ENCODE data around the gene RAP1GAP2.

Gene RAP1GAP2

GRCh38 chr17:2906901-2907300 lies 110.7 kb downstream of the RAP1GAP2 start:
- no peak overlapping the region for H3K4me3 ChIP-seq (ENCODE audit: low read length)
- H3K9me3 ChIP-seq (ENCODE audit: insufficient read depth, low read depth, low read length), result peaks cover 3% of the 10 kb centered on the region; the same call in 1 of the 2 replicates
- no peak overlapping the region for H3K9ac ChIP-seq (ENCODE audit: low read depth, low read length)
- peaks cover 7% of the 10 kb centered on the region; the same call in 1 of the 2 replicates for H3K4me1 ChIP-seq (ENCODE audit: insufficient read depth, low read length)
- H3K27ac ChIP-seq (ENCODE audit: low read length), result no peak overlapping the region
- peaks cover 16% of the 10 kb centered on the region for H3K36me3 ChIP-seq (ENCODE audit: insufficient read depth, low read depth, low read length)
- H3K27me3 ChIP-seq (ENCODE audit: insufficient read depth, low read length), result no peaks in the 10 kb centered on the region

GRCh38 chr17:2909175-2909845 lies 113.1 kb downstream of the RAP1GAP2 start:
- Histone ChIP-seq H3K27me3 (ENCODE audit: insufficient read depth, low read length) (no peaks in the 10 kb centered on the region), H3K36me3 (ENCODE audit: insufficient read depth, low read depth, low read length) (peaks cover 16% of the 10 kb centered on the region), H3K9me3 (ENCODE audit: insufficient read depth, low read depth, low read length) (peaks cover 3% of the 10 kb centered on the region; the same call in 1 of the 2 replicates), H3K4me1 (ENCODE audit: insufficient read depth, low read length) (no peaks in the 10 kb centered on the region; the same call in 1 of the 2 replicates), H3K4me3 (ENCODE audit: low read length) (no peak overlapping the region), H3K9ac (ENCODE audit: low read depth, low read length) (no peak overlapping the region), H3K27ac (ENCODE audit: low read length) (no peak overlapping the region)

- Histone ChIP-seq H3K9me3 (ENCODE audit: insufficient read depth, low read depth, low read length) (peaks cover 3% of the 10 kb centered on the region; the same call in 1 of the 2 replicates), H3K27ac (ENCODE audit: low read length) (no peak overlapping the region), H3K4me1 (ENCODE audit: insufficient read depth, low read length) (no peaks in the 10 kb centered on the region), H3K9ac (ENCODE audit: low read depth, low read length) (no peak overlapping the region), H3K36me3 (ENCODE audit: insufficient read depth, low read depth, low read length) (peaks cover 16% of the 10 kb centered on the region), H3K27me3 (ENCODE audit: insufficient read depth, low read length) (no peaks in the 10 kb centered on the region), H3K4me3 (ENCODE audit: low read length) (no peak overlapping the region)
Measured at GRCh38 chr17:2909846-2910234, 113.6 kb downstream of the RAP1GAP2 start.

DNA sequence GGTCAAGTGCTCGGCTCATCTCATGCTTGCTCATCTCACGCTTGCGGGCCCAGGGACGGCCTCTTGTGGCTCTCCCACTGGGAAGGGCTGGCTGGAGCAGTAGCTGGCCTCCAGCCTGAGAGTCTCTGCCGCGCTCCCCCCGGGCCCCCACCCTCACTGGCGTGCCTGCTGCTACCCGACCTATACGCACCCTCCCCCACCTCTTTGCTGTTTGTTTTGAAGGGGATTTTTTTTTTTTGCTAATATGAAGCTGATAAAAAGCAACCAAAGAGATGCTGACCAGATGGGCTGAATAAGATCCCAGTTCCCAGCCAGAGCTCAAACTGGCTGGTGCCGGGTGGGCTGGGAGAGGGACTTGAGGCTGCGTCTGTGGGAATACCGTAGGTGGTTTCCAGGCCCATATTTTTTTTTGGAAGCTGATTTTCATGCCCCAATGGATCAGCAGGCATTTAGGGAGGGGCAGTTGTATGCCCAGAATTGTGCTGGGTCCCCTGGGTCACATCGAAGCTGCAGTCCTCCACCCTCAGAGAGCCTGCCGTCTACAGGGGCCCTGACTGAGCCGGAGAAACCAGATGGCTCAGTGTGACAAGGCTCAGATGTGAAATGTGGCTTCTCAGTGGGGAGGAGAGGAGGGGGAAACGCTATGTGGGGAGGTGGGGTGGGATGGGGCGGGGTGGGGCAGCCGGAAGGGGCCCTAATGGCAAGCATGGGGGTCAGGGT lies 115.0 kb downstream of the RAP1GAP2 start:
- peaks cover 3% of the 10 kb centered on the region; the same call in 1 of the 2 replicates for H3K9me3 ChIP-seq (ENCODE audit: insufficient read depth, low read depth, low read length)
- peaks cover 11% of the 10 kb centered on the region for H3K36me3 ChIP-seq (ENCODE audit: insufficient read depth, low read depth, low read length)
- no peak overlapping the region for H3K9ac ChIP-seq (ENCODE audit: low read depth, low read length)
- H3K4me1 ChIP-seq (ENCODE audit: insufficient read depth, low read length), result no peaks in the 10 kb centered on the region
- H3K27ac ChIP-seq (ENCODE audit: low read length), result no peak overlapping the region
- H3K4me3 ChIP-seq (ENCODE audit: low read length), result no peak overlapping the region
- H3K27me3 ChIP-seq (ENCODE audit: insufficient read depth, low read length), result no peaks in the 10 kb centered on the region

GRCh38 chr17:2911755-2912111 lies 115.5 kb downstream of the RAP1GAP2 start:
- H3K9ac ChIP-seq (ENCODE audit: low read depth, low read length), result no peak overlapping the region
- no peak overlapping the region for H3K27ac ChIP-seq (ENCODE audit: low read length)
- no peaks in the 10 kb centered on the region for H3K27me3 ChIP-seq (ENCODE audit: insufficient read depth, low read length)
- no peak overlapping the region for H3K4me3 ChIP-seq (ENCODE audit: low read length)
- H3K4me1 ChIP-seq (ENCODE audit: insufficient read depth, low read length), result no peaks in the 10 kb centered on the region
- peaks cover under 1% of the 10 kb centered on the region; the same call in 1 of the 2 replicates for H3K9me3 ChIP-seq (ENCODE audit: insufficient read depth, low read depth, low read length)
- peaks cover 10% of the 10 kb centered on the region; the same call in 1 of the 2 replicates for H3K36me3 ChIP-seq (ENCODE audit: insufficient read depth, low read depth, low read length)

GRCh38 chr17:2912754-2913153 lies 116.5 kb downstream of the RAP1GAP2 start:
- Histone ChIP-seq H3K27ac (ENCODE audit: low read length) (no peak overlapping the region), H3K4me1 (ENCODE audit: insufficient read depth, low read length) (no peaks in the 10 kb centered on the region), H3K9ac (ENCODE audit: low read depth, low read length) (no peak overlapping the region)

DNA sequence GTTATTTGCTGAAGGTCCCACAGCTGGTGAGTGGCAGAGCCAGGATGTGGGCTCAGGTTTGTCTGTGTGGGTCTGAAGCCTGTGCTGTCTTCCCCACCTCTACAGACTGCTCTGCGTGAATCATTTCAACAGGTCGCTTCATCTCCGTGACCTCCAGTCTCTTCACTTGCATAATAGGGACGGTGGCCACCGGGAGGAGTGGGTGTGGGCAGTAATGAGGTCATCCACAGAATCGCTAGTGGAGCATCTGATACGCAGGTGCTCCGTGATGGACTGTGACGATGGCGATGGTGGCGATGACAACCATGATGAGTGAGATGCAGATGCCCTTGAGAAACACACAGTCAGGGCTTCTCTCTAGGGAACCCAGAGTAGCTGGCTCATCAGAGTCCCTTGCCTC lies 120.2 kb downstream of the RAP1GAP2 start:
- H3K9me3 ChIP-seq (ENCODE audit: insufficient read depth, low read depth, low read length), result no peaks in the 10 kb centered on the region
- H3K36me3 ChIP-seq (ENCODE audit: insufficient read depth, low read depth, low read length), result 0 out of 2 replicates have a peak, but pooled peaks cover 4% of the 10 kb centered on the region

More at GRCh38 chr17:2912754-2913153, 116.5 kb downstream of the RAP1GAP2 start:
- Histone ChIP-seq H3K4me3 (ENCODE audit: low read length) (no peak overlapping the region), H3K36me3 (ENCODE audit: insufficient read depth, low read depth, low read length) (0 out of 2 replicates have a peak, but pooled peaks cover 4% of the 10 kb centered on the region), H3K27me3 (ENCODE audit: insufficient read depth, low read length) (no peaks in the 10 kb centered on the region), H3K9me3 (ENCODE audit: insufficient read depth, low read depth, low read length) (no peaks in the 10 kb centered on the region)

DNA sequence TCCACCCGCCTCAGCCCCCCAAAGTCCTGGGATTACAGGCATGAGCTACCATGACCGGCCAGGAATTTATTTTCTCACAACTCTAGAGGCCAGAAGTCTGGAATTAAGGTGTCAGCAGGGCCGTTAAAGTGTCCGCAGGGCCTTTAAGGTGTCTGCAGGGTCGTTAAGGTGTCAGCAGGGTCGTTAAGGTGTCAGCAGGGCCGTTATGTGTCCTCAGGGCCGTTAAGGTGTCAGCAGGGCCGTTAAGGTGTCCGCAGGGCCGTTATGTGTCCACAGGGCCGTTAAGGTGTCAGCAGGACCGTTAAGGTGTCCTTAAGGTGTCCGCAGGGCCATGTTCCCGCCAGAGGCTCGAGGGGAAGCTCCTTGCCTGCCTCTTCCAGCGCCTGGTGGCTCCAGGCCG lies 125.2 kb downstream of the RAP1GAP2 start:
- 0 out of 2 replicates have a peak, but pooled peaks cover 2% of the 10 kb centered on the region for H3K36me3 ChIP-seq (ENCODE audit: insufficient read depth, low read depth, low read length)

More for the DNA sequence above, 120.2 kb downstream of the RAP1GAP2 start:
- H3K4me3 ChIP-seq (ENCODE audit: low read length), result no peak overlapping the region
- H3K27me3 ChIP-seq (ENCODE audit: insufficient read depth, low read length), result no peaks in the 10 kb centered on the region
- H3K9ac ChIP-seq (ENCODE audit: low read depth, low read length), result no peak overlapping the region
- no peak overlapping the region for H3K27ac ChIP-seq (ENCODE audit: low read length)
- H3K4me1 ChIP-seq (ENCODE audit: insufficient read depth, low read length), result no peaks in the 10 kb centered on the region

DNA sequence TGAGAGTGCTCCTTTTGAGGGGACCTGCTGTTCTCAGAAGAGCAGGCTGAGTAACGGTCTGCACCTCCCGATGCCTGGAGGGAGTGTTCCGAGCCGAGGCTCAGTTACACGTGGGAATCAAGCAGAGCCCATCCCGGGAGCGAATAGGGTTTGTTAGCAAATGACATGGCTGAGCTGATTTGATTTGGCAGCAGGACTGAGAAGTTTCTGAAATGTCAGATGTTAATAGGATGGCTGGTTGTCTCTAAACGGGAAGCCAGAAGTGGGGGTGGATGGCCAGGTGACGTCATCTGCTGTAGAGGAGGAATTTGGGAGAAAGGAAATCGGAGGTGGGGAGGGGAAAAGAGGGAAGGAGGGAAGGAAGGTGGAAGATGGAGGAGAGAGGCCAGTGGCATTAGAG lies 128.0 kb downstream of the RAP1GAP2 start:
- H3K9ac ChIP-seq (ENCODE audit: low read depth, low read length), result no peak overlapping the region

More for the DNA sequence above, 125.2 kb downstream of the RAP1GAP2 start:
- H3K9me3 ChIP-seq (ENCODE audit: insufficient read depth, low read depth, low read length), result no peaks in the 10 kb centered on the region
- peaks cover 13% of the 10 kb centered on the region; the same call in 1 of the 2 replicates for H3K4me1 ChIP-seq (ENCODE audit: insufficient read depth, low read length)
- no peak overlapping the region for H3K9ac ChIP-seq (ENCODE audit: low read depth, low read length)
- no peaks in the 10 kb centered on the region for H3K27me3 ChIP-seq (ENCODE audit: insufficient read depth, low read length)
- no peak overlapping the region for H3K4me3 ChIP-seq (ENCODE audit: low read length)
- H3K27ac ChIP-seq (ENCODE audit: low read length), result no peak overlapping the region

GRCh38 chr17:2925011-2925410 lies 128.8 kb downstream of the RAP1GAP2 start:
- Histone ChIP-seq H3K27ac (ENCODE audit: low read length) (no peak overlapping the region), H3K4me1 (ENCODE audit: insufficient read depth, low read length) (peaks cover 17% of the 10 kb centered on the region; the same call in 1 of the 2 replicates), H3K36me3 (ENCODE audit: insufficient read depth, low read depth, low read length) (no peaks in the 10 kb centered on the region), H3K9ac (ENCODE audit: low read depth, low read length) (no peak overlapping the region), H3K4me3 (ENCODE audit: low read length) (no peak overlapping the region), H3K27me3 (ENCODE audit: insufficient read depth, low read length) (no peaks in the 10 kb centered on the region), H3K9me3 (ENCODE audit: insufficient read depth, low read depth, low read length) (no peaks in the 10 kb centered on the region)

More for the DNA sequence above, 128.0 kb downstream of the RAP1GAP2 start:
- peaks cover 13% of the 10 kb centered on the region; the same call in 1 of the 2 replicates for H3K4me1 ChIP-seq (ENCODE audit: insufficient read depth, low read length)
- H3K27ac ChIP-seq (ENCODE audit: low read length), result no peak overlapping the region
- H3K36me3 ChIP-seq (ENCODE audit: insufficient read depth, low read depth, low read length), result no peaks in the 10 kb centered on the region
- H3K9me3 ChIP-seq (ENCODE audit: insufficient read depth, low read depth, low read length), result no peaks in the 10 kb centered on the region
- H3K4me3 ChIP-seq (ENCODE audit: low read length), result peak overlapping the region; percentile 58; the same call in 1 of the 2 replicates
- H3K27me3 ChIP-seq (ENCODE audit: insufficient read depth, low read length), result no peaks in the 10 kb centered on the region

- Histone ChIP-seq H3K36me3 (ENCODE audit: insufficient read depth, low read depth, low read length) (no peaks in the 10 kb centered on the region), H3K9ac (ENCODE audit: low read depth, low read length) (no peak overlapping the region), H3K4me3 (ENCODE audit: low read length) (no peak overlapping the region), H3K9me3 (ENCODE audit: insufficient read depth, low read depth, low read length) (no peaks in the 10 kb centered on the region), H3K4me1 (ENCODE audit: insufficient read depth, low read length) (peaks cover 23% of the 10 kb centered on the region; the same call in 1 of the 2 replicates), H3K27ac (ENCODE audit: low read length) (no peak overlapping the region), H3K27me3 (ENCODE audit: insufficient read depth, low read length) (no peaks in the 10 kb centered on the region)
Measured at GRCh38 chr17:2926019-2926650, 129.9 kb downstream of the RAP1GAP2 start.

All from iPS-20b (cell line).